ENCODE measurements around the gene DUT. TPM values are rescaled to one million over a fixed set of nuclear protein-coding genes. Genes with fewer than 3 reads are reported as not detected.

The DUT gene
- total and polyA plus RNA-seq, 9 of the 15 experiments (the other 6 are each of a cell fraction or from before 2014, with no cell fraction given), result 13.9 to 235 (median 94.9) TPM

- TF ChIP-seq SFPQ (IDR thresholded peaks at IDR 0.05; ENCODE audit: low read depth, low read length) (no peak), FOSL1 (tag; conservative IDR thresholded peaks at IDR 0.05) (no peak), SPI1 (IDR thresholded peaks at IDR 0.05; ENCODE audit: borderline replicate concordance, low read depth, low read length) (no peak), MCM2 (IDR thresholded peaks at IDR 0.05; ENCODE audit: low read depth) (no peak)
Measured at GRCh38 chr15:48374472-48374871, 43.2 kb downstream of the DUT start (continued).

GRCh38 chr15:48375767-48376166, 44.5 kb downstream of the DUT start:
- peaks cover 4 to 8% of the 10 kb centered on the region in 2 experiments; a peak in 4 of 5 replicates for H3K27me3 ChIP-seq (ENCODE audit: control insufficient read depth in 2 of 2, insufficient read depth in 2 of 2, low read length in 2 of 2)
- no peak for ATAC-seq
- 4% methylated on average over 2 of the region's 2 CpGs for WGBS (ENCODE audit: insufficient coverage, low coverage, missing lambda C conversion rate)
- no peak overlapping the region for H3K9ac ChIP-seq (ENCODE audit: insufficient read depth in 1 of 2, low read depth in 2 of 2, low read length in 2 of 2)
- in situ Hi-C loops (cut with MboI), result no loop called here
- CTCF ChIA-PET (ENCODE audit: low intra/inter-chr PET ratio), result no interaction called here
- H3K79me2 ChIP-seq (ENCODE audit: control insufficient read depth, insufficient read depth, low read length), result no peaks in the 10 kb centered on the region
- no peak overlapping the region for H2AFZ ChIP-seq (ENCODE audit: low read depth, low read length)
- no peak for TF ChIP-seq GATA2 (CRISPR knock-in tag; IDR thresholded peaks at IDR 0.05)
- no peak for TF ChIP-seq SP2 (IDR thresholded peaks at IDR 0.05; ENCODE audit: extremely low read depth, low read depth, low read length, poor library complexity, severe bottlenecking)
- TF ChIP-seq SMC3 (conservative IDR thresholded peaks at IDR 0.05; ENCODE audit: insufficient read depth, low read depth, low read length), result no peak
- TF ChIP-seq KHSRP (IDR thresholded peaks at IDR 0.05), result no peak
- TF ChIP-seq OTX1 (CRISPR knock-in tag; IDR thresholded peaks at IDR 0.05), result no peak
- TF ChIP-seq ARID4B (CRISPR knock-in tag; IDR thresholded peaks at IDR 0.05), result no peak
- no peak for TF ChIP-seq XRCC4 (IDR thresholded peaks at IDR 0.05; ENCODE audit: extremely low read depth, insufficient read depth, insufficient read length)
- TF ChIP-seq USF2 (CRISPR knock-in tag; IDR thresholded peaks at IDR 0.05), result no peak
- no peak for TF ChIP-seq CHD2 (IDR thresholded peaks at IDR 0.05; ENCODE audit: low read depth, low read length)
- TF ChIP-seq ATF1 (CRISPR knock-in tag; IDR thresholded peaks at IDR 0.05), result no peak
- no peak for TF ChIP-seq ATF1 (tag; IDR thresholded peaks at IDR 0.05)
- TF ChIP-seq TCF7L2 (IDR thresholded peaks at IDR 0.05; ENCODE audit: low read depth, low read length), result no peak
- H3K4me1 ChIP-seq (replicated peaks in 1 of 2; ENCODE audit: control insufficient read depth in 2 of 2, insufficient read depth in 2 of 2, low read length in 2 of 2), result peaks cover 4 to 6% of the 10 kb centered on the region in 2 experiments; a peak in 2 of 5 replicates
- no peak overlapping the region for H3K4me2 ChIP-seq (ENCODE audit: insufficient read depth, low read length)
- no peaks in the 10 kb centered on the region; the same call in 1 of the 2 replicates for H3K9me3 ChIP-seq (replicated peaks; ENCODE audit: control insufficient read depth, insufficient read depth, low read depth, low read length)
- no peaks in the 10 kb centered on the region for H3K9me1 ChIP-seq (ENCODE audit: control insufficient read depth, insufficient read depth, low read length)
- intact Hi-C loops (cut with micrococcal nuclease), result no loop called here
- DNase-seq (ENCODE audit: extremely low read depth in 1 of 4, low spot score in 3 of 4), result no peak
- H3K4me3 ChIP-seq, result no peak overlapping the region
- H3K27ac ChIP-seq (ENCODE audit: extremely low read depth, low read depth, low read length), result no peak overlapping the region
- no TSS peak for BruUV-seq (replicated peaks)
- H4K20me1 ChIP-seq (replicated peaks; ENCODE audit: control insufficient read depth, insufficient read depth, low read length), result no peaks in the 10 kb centered on the region
- POLR2A ChIA-PET, result no interaction called here
- H3K36me3 ChIP-seq (ENCODE audit: control insufficient read depth, insufficient read depth, low read length), result no peaks in the 10 kb centered on the region
- no peak for FAIRE-seq

Data from K562 (cell line).